Peyer's patch (tissue), 4 donors: ENCODE results near the gene AP3D1. TPM values are rescaled to one million over a fixed set of nuclear protein-coding genes. Genes with fewer than 3 reads are reported as not detected.
"Not testable (repeated sequence)": the region's sequence is repeated elsewhere in the genome, so short reads cannot be mapped to it uniquely, and the experiment has no call there.

ENCODE experiments used
- DNase-seq, 3 donors: peaks; one replicate each; pipeline ENCODE4 v3.0.0-alpha.2; 2017 to 2019
- H3K27ac ChIP-seq, 4 donors: fragments of 200-600 bp; sonication (generic); one replicate each; pipeline ENCODE4 v1.5.1; 2016 to 2019
- H3K27me3 ChIP-seq, 2 donors: fragments of 200-600 bp; sonication (generic); one replicate each; pipeline ENCODE4 v1.5.1; 2019
- H3K36me3 ChIP-seq, 3 donors: fragments of 200-600 bp; sonication (generic); one replicate each; pipeline ENCODE4 v1.5.1; 2016 to 2019
- H3K4me1 ChIP-seq, 4 donors: fragments of 200-600 bp; sonication (generic); one replicate each; pipeline ENCODE4 v1.5.1; 2016 to 2019
- H3K4me3 ChIP-seq, 4 donors: fragments of 200-600 bp; sonication (generic); 1 replicate in 3 of 4; 2 replicates in 1 of 4; pipeline ENCODE4 v1.5.1; 2016 to 2019; ENCODE audit warnings: mild to moderate bottlenecking in 1 of 4
- H3K9me3 ChIP-seq, 4 donors: fragments of 200-600 bp; sonication (generic); one replicate each; pipeline ENCODE4 v1.5.1; 2016 to 2019; ENCODE audit warnings: mild to moderate bottlenecking in 1 of 4
- CTCF ChIP-seq, 6 experiments: fragments of 450-650 bp in 4 of 6; fragments of 200-600 bp in 2 of 6; sonication (generic) in 1 of 6; IDR thresholded peaks; one replicate each; pipeline ENCODE4 v1.5.1; 2017 to 2019; ENCODE audit warnings: antibody characterized with exemption in 6 of 6, mild to moderate bottlenecking in 3 of 6, moderate library complexity in 1 of 6
- POLR2A ChIP-seq, 2 donors: fragments of 450-650 bp; IDR thresholded peaks; one replicate each; pipeline ENCODE4 v1.5.1; 2017; ENCODE audit warnings: antibody characterized with exemption in 2 of 2, mild to moderate bottlenecking in 2 of 2, moderate library complexity in 2 of 2
- total RNA-seq, 4 donors: library from RNA; depleted of rRNA; stranded (reverse); fragments of >200 nt; gene quantifications; one replicate each; pipeline ENCODE4 v1.1.0, GENCODE V29; 2016

The AP3D1 gene
- total RNA-seq, 4 donors from 2014 or later: 104 to 136 (median 122) TPM

DNA sequence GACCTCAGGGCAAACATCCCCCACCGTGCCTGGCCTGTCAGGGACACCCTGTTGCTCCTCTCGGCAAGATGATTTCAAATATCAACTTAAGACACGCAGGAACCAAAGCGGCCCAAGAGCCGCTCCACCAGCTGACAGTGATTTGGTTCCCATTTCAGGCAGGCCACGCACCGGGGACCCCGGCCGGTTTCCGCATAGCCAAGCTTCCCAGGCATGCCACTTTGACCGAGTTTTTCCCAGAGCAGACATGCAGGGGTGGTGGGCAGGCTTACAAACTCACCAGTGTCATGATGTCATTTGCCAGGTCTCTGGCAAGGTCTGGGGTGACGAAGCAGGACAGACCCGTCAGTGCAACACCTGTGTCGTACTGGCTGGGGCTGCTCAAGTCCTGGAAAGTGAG is 19.2 kb downstream of the AP3D1 start:
- Histone ChIP-seq H3K9me3 (no peaks in the 10 kb centered on the region), H3K27ac (no peak overlapping the region), H3K36me3 (peaks cover 0 to 70% (median 0%) of the 10 kb centered on the region in 3 donors), H3K4me3 (no peak overlapping the region), H3K4me1 (no peaks in the 10 kb centered on the region), H3K27me3 (no peaks in the 10 kb centered on the region)
- TF ChIP-seq CTCF (IDR thresholded peaks at IDR 0.05) (no peak), POLR2A (IDR thresholded peaks at IDR 0.05) (no peak)
- no peak for DNase-seq

DNA sequence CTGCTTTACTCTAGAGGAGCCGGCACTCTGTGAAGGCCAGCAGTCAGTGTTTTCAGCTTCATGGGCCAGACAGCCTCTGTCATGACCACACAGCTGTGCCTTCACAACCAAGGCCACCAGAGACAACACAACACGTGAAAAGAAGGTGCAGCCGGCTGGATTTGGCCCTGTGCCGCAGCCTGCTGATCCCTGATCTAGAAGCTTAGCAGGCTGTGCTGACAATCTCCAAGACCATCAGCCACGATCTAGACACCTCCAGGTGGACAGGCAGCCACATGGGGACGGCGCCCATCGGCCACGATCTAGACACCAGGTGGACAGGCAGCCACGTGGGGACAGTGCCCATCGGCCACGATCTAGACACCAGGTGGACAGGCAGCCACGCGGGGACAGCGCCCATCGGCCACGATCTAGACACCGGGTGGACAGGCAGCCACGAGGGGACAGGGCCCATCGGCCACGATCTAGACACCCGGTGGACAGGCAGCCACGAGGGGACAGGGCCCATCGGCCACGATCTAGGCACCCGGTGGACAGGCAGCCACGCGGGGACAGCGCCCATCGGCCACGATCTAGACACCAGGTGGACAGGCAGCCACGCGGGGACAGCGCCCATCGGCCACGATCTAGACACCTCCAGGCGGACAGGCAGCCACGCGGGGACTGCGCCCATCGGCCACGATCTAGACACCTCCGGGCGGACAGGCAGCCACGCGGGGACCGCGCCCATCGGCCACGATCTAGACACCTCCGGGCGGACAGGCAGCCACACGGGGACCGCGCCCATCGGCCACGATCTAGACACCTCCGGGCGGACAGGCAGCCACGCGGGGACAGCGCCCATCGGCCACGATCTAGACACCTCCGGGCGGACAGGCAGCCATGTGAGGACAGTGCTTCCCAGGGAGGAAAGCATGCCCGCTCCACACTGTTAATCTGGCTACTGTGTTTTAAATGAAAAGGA is 20.1 kb downstream of the AP3D1 start:
- H3K4me3 ChIP-seq, H3K4me1 ChIP-seq, H3K27ac ChIP-seq, H3K9me3 ChIP-seq, DNase-seq, H3K27me3 ChIP-seq: not testable (repeated sequence)
- peaks cover 0 to 70% (median 0%) of the 10 kb centered on the region in 3 donors for H3K36me3 ChIP-seq

DNA sequence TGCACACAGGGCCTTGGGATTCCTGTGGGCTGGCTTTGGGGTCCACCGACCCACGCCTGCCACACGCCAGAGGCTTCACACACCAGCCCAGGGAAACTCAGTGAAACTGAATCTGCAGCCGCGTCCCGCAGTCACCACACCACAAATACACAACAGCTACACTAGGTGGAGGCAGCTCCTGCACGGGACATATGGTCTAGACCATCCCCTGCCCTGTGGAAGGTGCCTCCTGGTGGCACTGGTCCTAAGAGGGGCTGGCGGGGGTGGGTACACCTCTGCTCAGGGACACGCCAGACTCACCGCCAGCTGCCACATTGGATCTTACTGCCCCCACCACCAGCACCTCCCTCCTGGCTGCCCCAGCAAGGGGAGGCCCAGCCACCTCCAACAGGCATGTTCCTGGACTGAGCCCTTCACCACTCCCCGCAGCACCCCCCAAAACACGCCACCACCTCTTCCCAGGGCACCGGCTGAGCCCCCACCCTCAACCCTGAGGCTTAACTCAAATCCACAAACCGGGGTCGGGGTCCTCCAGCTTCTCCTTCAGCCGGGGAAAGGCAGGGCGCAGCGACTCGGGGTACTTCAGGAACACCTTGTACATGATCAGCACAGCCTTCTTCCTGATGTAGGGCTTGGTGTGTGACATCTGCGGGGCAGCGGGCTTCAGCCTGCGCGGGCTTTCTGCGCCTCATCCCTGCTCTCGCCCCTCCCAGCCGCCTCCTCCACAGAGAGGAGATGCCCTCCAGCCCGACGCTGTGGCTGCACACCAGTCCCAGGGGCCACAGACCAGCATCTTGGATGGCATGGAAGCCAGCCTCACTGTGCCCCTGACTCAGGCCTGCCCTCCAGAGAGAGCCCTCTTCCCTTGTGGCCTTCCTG is 21.2 kb downstream of the AP3D1 start:
- no peaks in the 10 kb centered on the region for H3K4me1 ChIP-seq
- no peaks in the 10 kb centered on the region for H3K9me3 ChIP-seq
- DNase-seq: no peak
- H3K4me3 ChIP-seq: no peak overlapping the region
- no peaks in the 10 kb centered on the region for H3K27me3 ChIP-seq
- TF ChIP-seq POLR2A (IDR thresholded peaks at IDR 0.05): no peak
- no peak for TF ChIP-seq CTCF (IDR thresholded peaks at IDR 0.05)
- H3K27ac ChIP-seq: no peak overlapping the region
- H3K36me3 ChIP-seq: peaks cover 0 to 72% (median 0%) of the 10 kb centered on the region in 3 donors

- H3K27ac ChIP-seq: no peak overlapping the region
- TF ChIP-seq POLR2A (IDR thresholded peaks at IDR 0.05) (no peak), CTCF (IDR thresholded peaks at IDR 0.05) (no peak)
Measured at GRCh38 chr19:2129486-2129885, 21.9 kb downstream of the AP3D1 start.

DNA sequence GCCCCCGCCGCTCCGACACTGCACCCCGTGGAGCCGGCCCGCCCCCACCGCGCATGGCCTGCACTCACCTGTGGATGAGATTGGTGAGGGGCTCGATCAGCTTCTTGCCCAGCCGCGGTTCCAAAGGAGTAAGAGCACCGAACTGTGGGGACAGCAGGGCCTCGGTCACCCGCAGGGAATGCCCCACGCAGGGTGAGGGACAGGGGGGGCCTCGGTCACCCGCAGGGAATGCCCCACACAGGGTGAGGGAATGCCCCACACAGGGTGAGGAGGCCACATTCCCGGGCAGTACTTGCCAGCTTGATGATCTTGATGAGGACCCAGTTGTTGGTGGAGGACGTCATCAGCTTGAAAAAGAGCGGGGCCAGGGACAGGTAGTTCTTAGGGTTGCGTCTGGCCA is 22.3 kb downstream of the AP3D1 start:
- no peak for DNase-seq
- Histone ChIP-seq H3K4me1 (no peaks in the 10 kb centered on the region), H3K4me3 (no peak overlapping the region), H3K36me3 (peaks cover 0 to 77% (median 0%) of the 10 kb centered on the region in 3 donors), H3K27me3 (no peaks in the 10 kb centered on the region), H3K9me3 (no peaks in the 10 kb centered on the region), H3K27ac (no peak overlapping the region)
- TF ChIP-seq CTCF (IDR thresholded peaks at IDR 0.05): no peak
- no peak for TF ChIP-seq POLR2A (IDR thresholded peaks at IDR 0.05)

More at GRCh38 chr19:2129486-2129885, 21.9 kb downstream of the AP3D1 start:
- DNase-seq: no peak
- Histone ChIP-seq H3K36me3 (peaks cover 0 to 75% (median 0%) of the 10 kb centered on the region in 3 donors), H3K9me3 (no peaks in the 10 kb centered on the region), H3K27me3 (no peaks in the 10 kb centered on the region), H3K4me1 (no peaks in the 10 kb centered on the region), H3K4me3 (no peak overlapping the region)

- H3K4me1 ChIP-seq, H3K4me3 ChIP-seq, H3K27ac ChIP-seq, H3K27me3 ChIP-seq, DNase-seq, H3K9me3 ChIP-seq: not testable (repeated sequence)
- H3K36me3 ChIP-seq: peaks cover 0 to 83% (median 0%) of the 10 kb centered on the region in 3 donors
Measured at GRCh38 chr19:2128252-2128651, 23.1 kb downstream of the AP3D1 start.
